Endothelial cell of umbilical vein (primary cell): ENCODE results near the gene DENND4C. TPM values are rescaled to one million over a fixed set of nuclear protein-coding genes. Genes with fewer than 3 reads are reported as not detected.

ENCODE experiments used
- BruUV-seq: library from RNA; stranded (reverse); fragments of 400-500 nt; replicated peaks from 2 replicates; lab custom pipeline; 2021; lab: Mats Ljungman, UMichigan
- CTCF ChIA-PET: fragments of 300-600, 350-600 bp; sonication (Branson Sonifier 250); formaldehyde crosslinking; loops from one replicate; lab custom pipeline; 2021; ENCODE audit warnings: antibody characterized with exemption, inconsistent platforms; lab: Charles Lee
- POLR2A ChIA-PET: fragments of 300-600, 350-600 bp; sonication (Branson Sonifier 250); formaldehyde crosslinking; loops from one replicate; lab custom pipeline; 2021; ENCODE audit warnings: antibody characterized with exemption, inconsistent platforms; lab: Charles Lee
- DNase-seq: peaks from one replicate; pipeline ENCODE4 v3.0.0-alpha.2; 2011; ENCODE audit warnings: low read depth, low spot score
- FAIRE-seq: peaks from 2 replicates; lab custom pipeline; 2011; peaks lifted over from hg19 to GRCh38; lab: Jason Lieb, UNC
- H2AFZ ChIP-seq: 2 replicates; pipeline ENCODE4 v1.6.0; 2012; ENCODE audit warnings: low read depth, low read length, control low read depth, inconsistent platforms
- H3K27ac ChIP-seq: 2 replicates; pipeline ENCODE4 v1.5.1; 2011; ENCODE audit warnings: low read depth, mild to moderate bottlenecking, control low read depth, low read length, moderate library complexity; ENCODE audit not compliant: insufficient read depth
- H3K27me3 ChIP-seq, 2 experiments: 2 replicates each; pipeline versions ENCODE4 v1.6.0 to v1.6.1; 2011; ENCODE audit warnings: low read length in 2 of 2, mixed read lengths in 1 of 2; ENCODE audit not compliant: control insufficient read depth in 2 of 2, insufficient read depth in 2 of 2
- H3K36me3 ChIP-seq, 2 experiments: 2 replicates in 1 of 2; 3 replicates in 1 of 2; pipeline ENCODE4 v1.5.1; 2011; ENCODE audit warnings: low read length in 2 of 2, mild to moderate bottlenecking in 1 of 2, moderate library complexity in 1 of 2; ENCODE audit not compliant: control insufficient read depth in 2 of 2, insufficient read depth in 2 of 2; ENCODE audit errors: extremely low read depth in 1 of 2
- H3K4me1 ChIP-seq: 3 replicates; pipeline ENCODE4 v1.5.1; 2011; ENCODE audit warnings: mild to moderate bottlenecking, low read length; ENCODE audit not compliant: control insufficient read depth, insufficient read depth; ENCODE audit errors: extremely low read depth
- H3K4me2 ChIP-seq: 2 replicates; pipeline ENCODE4 v1.6.1; 2011; ENCODE audit warnings: low read length, control low read depth, mixed read lengths; ENCODE audit not compliant: insufficient read depth
- H3K4me3 ChIP-seq, 3 experiments: fragments of 200-600 bp in 1 of 3; sonication (generic), shearing (Covaris generic) in 1 of 3; replicated peaks in 1 of 3; 2 replicates each; pipeline ENCODE4 v1.5.1; 2011 to 2016; ENCODE audit warnings: control low read depth in 3 of 3, low read length in 3 of 3, mild to moderate bottlenecking in 2 of 3, inconsistent platforms in 1 of 3, low read depth in 1 of 3, moderate library complexity in 1 of 3; ENCODE audit not compliant: insufficient read depth in 1 of 3
- H3K79me2 ChIP-seq: 2 replicates; pipeline ENCODE4 v1.6.0; 2012; ENCODE audit warnings: low read length, inconsistent platforms; ENCODE audit not compliant: control insufficient read depth, insufficient read depth
- H3K9ac ChIP-seq: replicated peaks from 2 replicates; pipeline ENCODE3; 2011; ENCODE audit warnings: low read length, control low read depth; ENCODE audit not compliant: insufficient read depth; ENCODE audit errors: extremely low read depth
- H3K9me1 ChIP-seq: replicated peaks from 3 replicates; pipeline ENCODE4 v1.6.0; 2011; ENCODE audit warnings: mild to moderate bottlenecking, low read length; ENCODE audit not compliant: control insufficient read depth, insufficient read depth; ENCODE audit errors: extremely low read depth
- H3K9me3 ChIP-seq: replicated peaks from 2 replicates; pipeline ENCODE4 v1.5.1; 2012; ENCODE audit warnings: low read length, inconsistent platforms; ENCODE audit not compliant: control insufficient read depth, insufficient read depth
- H4K20me1 ChIP-seq: replicated peaks from 2 replicates; pipeline ENCODE3; 2011; ENCODE audit warnings: mild to moderate bottlenecking, low read length; ENCODE audit not compliant: control insufficient read depth, insufficient read depth; ENCODE audit errors: extremely low read depth
- EZH2 ChIP-seq: IDR thresholded peaks from 2 replicates; pipeline ENCODE4 v1.6.1; 2012; ENCODE audit warnings: borderline replicate concordance, low read depth, mild to moderate bottlenecking, moderate library complexity, low read length, inconsistent platforms; ENCODE audit not compliant: severe bottlenecking
- FOS ChIP-seq: IDR thresholded peaks from 2 replicates; pipeline ENCODE4 v1.6.1; 2011; ENCODE audit warnings: mild to moderate bottlenecking, low read length, moderate library complexity, borderline replicate concordance; ENCODE audit not compliant: insufficient read depth
- GATA2 ChIP-seq: IDR thresholded peaks from 2 replicates; pipeline ENCODE4 v1.7.0; 2011; ENCODE audit warnings: low read depth, mild to moderate bottlenecking, moderate library complexity, mixed read lengths, low read length; ENCODE audit not compliant: insufficient read length, insufficient read depth
- JUN ChIP-seq: IDR thresholded peaks from 2 replicates; pipeline ENCODE4 v1.6.1; 2011; ENCODE audit warnings: borderline replicate concordance, low read depth; ENCODE audit not compliant: insufficient read length, insufficient read depth
- MAX ChIP-seq: IDR thresholded peaks from 2 replicates; pipeline ENCODE4 v1.6.1; 2011; ENCODE audit not compliant: insufficient read depth, insufficient read length
- MYC ChIP-seq: IDR thresholded peaks from one replicate; pipeline ENCODE4 v1.6.1; 2011; ENCODE audit warnings: mild to moderate bottlenecking, low read depth, low read length
- POLR2A ChIP-seq: IDR thresholded peaks from 2 replicates; pipeline ENCODE4 v1.6.1; 2012; ENCODE audit warnings: low read depth, mild to moderate bottlenecking, control low read depth, low read length
- POLR2AphosphoS5 ChIP-seq: IDR thresholded peaks from 2 replicates; pipeline ENCODE4 v1.6.1; 2012; ENCODE audit warnings: low read depth, mild to moderate bottlenecking, control low read depth, low read length, moderate library complexity; ENCODE audit not compliant: insufficient read depth
- dilution Hi-C: fragments of 300-500 bp; cut with MboI; formaldehyde crosslinking; loops from one replicate; pipeline ENCODE4 v1.15.0; 2019; ENCODE audit warnings: low sequenced_read_pairs; ENCODE audit not compliant: extremely low pct_ligation_motif_present
- intact Hi-C: fragments of 100-400 bp; cut with micrococcal nuclease; formaldehyde crosslinking; loops from one replicate; pipeline ENCODE4 v1.10.0; 2022
- polyA plus RNA-seq, 4 experiments: library from polyadenylated mRNA; depleted of rRNA in 3 of 4; stranded (reverse) in 3 of 4; unstranded in 1 of 4; fragments of >200 nt; gene quantifications; 2 replicates each; pipeline versions ENCODE4 v1.2.1 to v1.2.3, GENCODE V29; 2011 to 2012; ENCODE audit warnings: missing spikeins in 1 of 4
- total RNA-seq: library from RNA; stranded (reverse); gene quantifications from 2 replicates; pipeline ENCODE4 v1.2.3, GENCODE V29; 2021
- TF ChIP-seq, protein P1 (sequence below), 2 donors: IDR thresholded peaks; 1 replicate in 1 of 2; 2 replicates in 1 of 2; pipeline ENCODE4 v1.5.1; 2011; ENCODE audit warnings: low read length in 2 of 2, mild to moderate bottlenecking in 2 of 2, moderate library complexity in 2 of 2, control low read depth in 1 of 2, inconsistent platforms in 1 of 2, low read depth in 1 of 2; ENCODE audit not compliant: insufficient read depth in 1 of 2; ENCODE audit errors: extremely low read depth in 1 of 2

The DENND4C gene
- total and polyA plus RNA-seq, 2 donors (not counting 3 experiments of a cell fraction or from before 2014, with no cell fraction given) = 9.6 to 36.8 TPM

DNA sequence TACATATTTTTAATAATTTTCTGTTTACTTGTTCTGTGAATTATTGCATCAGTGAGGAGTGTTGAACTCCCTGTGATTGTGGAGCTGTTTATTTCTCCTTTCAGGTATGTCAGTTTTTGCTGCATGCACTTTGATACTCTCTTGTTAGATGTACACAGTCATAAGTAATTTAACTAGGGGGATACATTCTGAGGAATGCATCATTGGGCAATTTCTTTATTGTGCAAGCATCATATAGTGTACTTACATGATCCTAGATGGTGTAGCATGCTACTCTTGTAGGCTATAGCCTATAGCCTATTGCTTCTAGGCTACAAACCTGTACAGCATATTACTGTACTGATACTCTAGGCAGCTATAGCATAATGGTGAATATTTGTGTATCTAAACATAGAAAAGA lies 9.5 kb downstream of the DENND4C start:
- no TSS peak for BruUV-seq
- POLR2A ChIA-PET = interaction anchor here (0.7 kb wide), 1 partner anchor 131 kb away, joined by 4 read pairs; no protein-coding TSS in a partner anchor
- peaks cover 79% of the 10 kb centered on the region for H3K79me2 ChIP-seq
- H4K20me1 ChIP-seq = no peaks in the 10 kb centered on the region
- no peak overlapping the region for H3K27ac ChIP-seq
- H3K9me3 ChIP-seq = no peaks in the 10 kb centered on the region
- FAIRE-seq (no peak), DNase-seq (no peak)
- CTCF ChIA-PET = interaction anchor here (0.6 kb wide), 1 partner anchor 132 kb away, joined by 3 read pairs; no protein-coding TSS in a partner anchor
- H2AFZ ChIP-seq = no peak overlapping the region
- no peaks in the 10 kb centered on the region for H3K36me3 ChIP-seq
- intact Hi-C loops (no loop called here), dilution Hi-C loops (no loop called here)
- TF ChIP-seq MYC (no peak), GATA2 (no peak), POLR2A (no peak), JUN (no peak), FOS (no peak), POLR2AphosphoS5 (no peak), MAX (no peak), EZH2 (no peak)
- TF ChIP-seq, protein P1, sequence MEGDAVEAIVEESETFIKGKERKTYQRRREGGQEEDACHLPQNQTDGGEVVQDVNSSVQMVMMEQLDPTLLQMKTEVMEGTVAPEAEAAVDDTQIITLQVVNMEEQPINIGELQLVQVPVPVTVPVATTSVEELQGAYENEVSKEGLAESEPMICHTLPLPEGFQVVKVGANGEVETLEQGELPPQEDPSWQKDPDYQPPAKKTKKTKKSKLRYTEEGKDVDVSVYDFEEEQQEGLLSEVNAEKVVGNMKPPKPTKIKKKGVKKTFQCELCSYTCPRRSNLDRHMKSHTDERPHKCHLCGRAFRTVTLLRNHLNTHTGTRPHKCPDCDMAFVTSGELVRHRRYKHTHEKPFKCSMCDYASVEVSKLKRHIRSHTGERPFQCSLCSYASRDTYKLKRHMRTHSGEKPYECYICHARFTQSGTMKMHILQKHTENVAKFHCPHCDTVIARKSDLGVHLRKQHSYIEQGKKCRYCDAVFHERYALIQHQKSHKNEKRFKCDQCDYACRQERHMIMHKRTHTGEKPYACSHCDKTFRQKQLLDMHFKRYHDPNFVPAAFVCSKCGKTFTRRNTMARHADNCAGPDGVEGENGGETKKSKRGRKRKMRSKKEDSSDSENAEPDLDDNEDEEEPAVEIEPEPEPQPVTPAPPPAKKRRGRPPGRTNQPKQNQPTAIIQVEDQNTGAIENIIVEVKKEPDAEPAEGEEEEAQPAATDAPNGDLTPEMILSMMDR (IDR thresholded peaks at IDR 0.05; ENCODE audit: extremely low read depth in 1 of 2, insufficient read depth in 1 of 2, low read depth in 1 of 2, low read length in 2 of 2) = no peak
- H3K4me1 ChIP-seq = no peaks in the 10 kb centered on the region
- H3K4me3 ChIP-seq = no peak overlapping the region
- no peak overlapping the region for H3K9ac ChIP-seq
- no peaks in the 10 kb centered on the region for H3K27me3 ChIP-seq
- H3K4me2 ChIP-seq = no peak overlapping the region
- H3K9me1 ChIP-seq = no peaks in the 10 kb centered on the region
